Thoracic aorta (tissue), 2 donors: Measurements from ENCODE around the gene PLEKHA4. TPM values are rescaled to one million over a fixed set of nuclear protein-coding genes. Genes with fewer than 3 reads are reported as not detected.
A peak's percentile ranks its signal among the peaks of the same experiment; 100 is the strongest.
"Not testable (repeated sequence)": the region's sequence is repeated elsewhere in the genome, so short reads cannot be mapped to it uniquely, and the experiment has no call there.

Source experiments
- ATAC-seq: fragments of 150-250 bp; one replicate; pipeline ENCODE4 v1.8.0; 2017; ENCODE audit warnings: low read depth; ENCODE audit not compliant: insufficient number of reproducible peaks, low FRiP score
- DNase-seq: peaks from one replicate; pipeline ENCODE4 v3.0.0-alpha.2; 2020; ENCODE audit warnings: low spot score
- H3K27ac ChIP-seq, 2 donors: fragments of 200-600 bp; sonication (generic); 1 replicate in 1 of 2; 2 replicates in 1 of 2; pipeline ENCODE4 v1.5.1; 2016; ENCODE audit warnings: mild to moderate bottlenecking in 2 of 2, moderate library complexity in 2 of 2
- H3K27me3 ChIP-seq: fragments of 200-600 bp; sonication (generic); replicated peaks from 2 replicates; pipeline ENCODE4 v1.6.0; 2016; ENCODE audit warnings: mild to moderate bottlenecking; ENCODE audit not compliant: insufficient read depth
- H3K36me3 ChIP-seq: fragments of 200-600 bp; sonication (generic); one replicate; pipeline ENCODE4 v1.5.1; 2016
- H3K4me1 ChIP-seq, 2 donors: fragments of 200-600 bp; sonication (generic); 1 replicate in 1 of 2; 2 replicates in 1 of 2; pipeline versions ENCODE4 v1.5.1 to v1.6.0; 2016; ENCODE audit warnings: low read depth in 2 of 2, mild to moderate bottlenecking in 1 of 2; ENCODE audit not compliant: control insufficient read depth in 1 of 2
- H3K4me3 ChIP-seq: fragments of 200-600 bp; sonication (generic); 2 replicates; pipeline ENCODE4 v1.5.1; 2016; ENCODE audit warnings: mild to moderate bottlenecking
- H3K9me3 ChIP-seq: fragments of 200-600 bp; sonication (generic); 2 replicates; pipeline ENCODE4 v1.5.1; 2016
- total RNA-seq, 2 donors: library from RNA; depleted of rRNA; stranded (reverse); fragments of >200 nt; gene quantifications; one replicate each; pipeline versions ENCODE4 v1.1.0 to v1.2.3, GENCODE V29; 2016
- TF ChIP-seq, protein P1 (sequence below): fragments of 200-600 bp; sonication (generic); IDR thresholded peaks from one replicate; pipeline ENCODE4 v1.5.1; 2019; ENCODE audit warnings: antibody characterized with exemption

The PLEKHA4 gene
- total RNA-seq, 2 donors from 2014 or later: 45.1 to 45.2 TPM

DNA sequence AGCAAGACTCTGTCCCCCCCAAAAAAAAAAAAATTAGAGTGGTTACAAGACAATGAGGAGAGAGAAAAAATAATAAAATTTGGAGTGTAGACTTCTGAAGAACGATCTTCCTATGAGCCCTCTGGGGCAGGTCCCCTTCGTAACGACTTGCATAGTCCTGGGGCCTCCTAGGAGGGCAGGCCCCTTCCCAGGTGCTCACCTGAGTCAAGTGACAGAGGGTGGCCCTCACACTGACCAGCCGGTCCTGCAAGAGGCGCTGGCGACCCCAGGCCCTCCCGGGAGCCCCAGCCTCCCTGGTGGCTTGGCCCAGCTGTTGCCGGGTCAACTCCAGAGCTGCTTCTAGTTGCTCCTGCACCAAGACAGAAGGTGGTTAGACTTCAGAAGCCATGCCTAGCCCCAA is 14.9 kb downstream of the PLEKHA4 start:
- peaks cover 4% of the 10 kb centered on the region for H3K36me3 ChIP-seq
- DNase-seq: no peak
- no peak overlapping the region for H3K27ac ChIP-seq
- no peak overlapping the region for H3K4me3 ChIP-seq
- H3K27me3 ChIP-seq: no peaks in the 10 kb centered on the region
- TF ChIP-seq, protein P1, sequence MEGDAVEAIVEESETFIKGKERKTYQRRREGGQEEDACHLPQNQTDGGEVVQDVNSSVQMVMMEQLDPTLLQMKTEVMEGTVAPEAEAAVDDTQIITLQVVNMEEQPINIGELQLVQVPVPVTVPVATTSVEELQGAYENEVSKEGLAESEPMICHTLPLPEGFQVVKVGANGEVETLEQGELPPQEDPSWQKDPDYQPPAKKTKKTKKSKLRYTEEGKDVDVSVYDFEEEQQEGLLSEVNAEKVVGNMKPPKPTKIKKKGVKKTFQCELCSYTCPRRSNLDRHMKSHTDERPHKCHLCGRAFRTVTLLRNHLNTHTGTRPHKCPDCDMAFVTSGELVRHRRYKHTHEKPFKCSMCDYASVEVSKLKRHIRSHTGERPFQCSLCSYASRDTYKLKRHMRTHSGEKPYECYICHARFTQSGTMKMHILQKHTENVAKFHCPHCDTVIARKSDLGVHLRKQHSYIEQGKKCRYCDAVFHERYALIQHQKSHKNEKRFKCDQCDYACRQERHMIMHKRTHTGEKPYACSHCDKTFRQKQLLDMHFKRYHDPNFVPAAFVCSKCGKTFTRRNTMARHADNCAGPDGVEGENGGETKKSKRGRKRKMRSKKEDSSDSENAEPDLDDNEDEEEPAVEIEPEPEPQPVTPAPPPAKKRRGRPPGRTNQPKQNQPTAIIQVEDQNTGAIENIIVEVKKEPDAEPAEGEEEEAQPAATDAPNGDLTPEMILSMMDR: no peak
- ATAC-seq: no peak
- no peaks in the 10 kb centered on the region for H3K4me1 ChIP-seq
- H3K9me3 ChIP-seq: no peaks in the 10 kb centered on the region

DNA sequence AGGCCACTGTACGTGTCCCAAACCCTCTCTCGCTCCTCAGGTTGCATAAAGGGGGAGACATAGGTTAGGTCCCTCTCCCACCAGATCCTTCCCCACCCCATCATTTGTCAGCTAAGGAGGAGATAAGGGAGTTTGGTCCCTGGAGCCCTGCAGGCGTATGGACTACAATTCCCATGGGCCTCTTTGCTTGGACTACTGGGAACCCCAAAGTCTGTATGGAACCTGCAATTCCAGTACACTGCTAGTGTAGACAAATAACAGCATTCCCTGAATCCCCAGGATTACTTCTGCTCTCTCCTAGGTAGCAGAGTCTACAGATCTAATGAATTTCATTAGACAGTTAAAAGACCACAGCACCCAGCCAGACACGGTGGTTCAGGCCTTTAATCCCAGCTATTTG is 16.1 kb downstream of the PLEKHA4 start:
- Histone ChIP-seq H3K9me3 (no peaks in the 10 kb centered on the region), H3K4me1 (no peaks in the 10 kb centered on the region), H3K4me3 (no peak overlapping the region), H3K27me3 (no peaks in the 10 kb centered on the region), H3K27ac (no peak overlapping the region), H3K36me3 (peaks cover 9% of the 10 kb centered on the region)
- DNase-seq (no peak), ATAC-seq (no peak)
- TF ChIP-seq, protein P1: no peak

DNA sequence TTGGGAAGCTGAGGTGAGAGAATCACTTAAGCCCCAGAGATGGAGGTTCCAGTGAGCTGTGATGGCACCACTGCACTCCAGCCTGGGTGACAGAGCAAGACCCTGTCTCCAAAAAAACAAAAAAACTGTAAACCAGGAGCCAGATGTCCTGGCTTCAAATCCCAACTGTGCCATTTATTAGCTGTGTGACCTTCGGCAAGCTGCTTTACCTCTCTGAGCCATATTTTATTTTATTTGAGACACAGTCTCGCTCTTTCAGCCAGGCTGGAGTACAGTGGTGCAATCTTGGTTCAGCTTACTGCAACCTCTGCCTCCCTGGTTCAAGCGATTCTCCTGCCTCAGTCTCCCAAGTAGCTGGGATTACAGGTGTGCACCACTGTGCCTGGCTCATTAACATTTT is 21.8 kb downstream of the PLEKHA4 start:
- not testable (repeated sequence) for DNase-seq, H3K4me1 ChIP-seq, ATAC-seq, H3K4me3 ChIP-seq, H3K27me3 ChIP-seq, H3K9me3 ChIP-seq, H3K27ac ChIP-seq
- H3K36me3 ChIP-seq: peaks cover 23% of the 10 kb centered on the region

DNA sequence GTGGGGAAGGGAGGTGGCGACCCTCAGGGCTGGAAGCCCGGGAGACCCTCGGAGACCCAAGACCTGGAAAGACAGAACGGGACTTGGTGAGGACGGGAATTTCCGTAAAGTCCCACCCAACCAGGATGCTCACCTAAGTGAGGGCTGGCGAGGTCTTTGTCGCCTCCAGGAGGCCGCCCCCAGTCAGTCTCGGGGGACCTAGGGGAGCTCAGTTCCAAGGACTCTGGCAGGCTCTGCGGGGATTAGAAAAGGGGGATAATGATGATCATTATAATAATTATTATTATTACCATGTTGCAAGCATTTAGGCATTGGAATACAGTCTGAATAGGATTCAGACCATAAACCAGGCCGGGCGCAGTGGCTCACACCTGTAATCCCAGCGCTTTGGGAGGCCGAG is 23.0 kb downstream of the PLEKHA4 start:
- TF ChIP-seq, protein P1: no peak
- Histone ChIP-seq H3K4me1 (no peaks in the 10 kb centered on the region), H3K4me3 (no peak overlapping the region), H3K36me3 (peaks cover 23% of the 10 kb centered on the region), H3K27me3 (no peaks in the 10 kb centered on the region), H3K9me3 (no peaks in the 10 kb centered on the region), H3K27ac (no peak overlapping the region)
- ATAC-seq (no peak), DNase-seq (no peak)

DNA sequence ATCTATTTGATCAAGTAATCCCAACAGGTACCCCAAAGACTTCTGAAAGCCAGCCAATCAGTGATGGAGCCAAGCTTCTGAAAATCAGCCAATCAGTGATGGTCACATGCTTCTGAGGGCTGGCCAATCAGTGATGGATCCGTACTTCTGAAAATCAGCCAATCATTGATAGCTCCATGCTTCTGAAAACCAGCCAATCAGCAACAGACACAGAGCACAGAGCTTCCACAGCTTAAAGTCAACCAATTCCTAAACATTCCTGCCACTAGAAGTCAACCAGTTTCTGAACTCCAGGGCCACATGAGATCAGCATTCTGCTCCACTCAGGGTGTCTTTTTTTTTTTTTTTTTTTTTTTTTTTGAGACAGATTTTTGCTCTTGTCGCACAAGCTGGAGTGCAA is 23.9 kb downstream of the PLEKHA4 start:
- no peak for ATAC-seq
- Histone ChIP-seq H3K27me3 (no peaks in the 10 kb centered on the region), H3K27ac (no peak overlapping the region), H3K9me3 (no peaks in the 10 kb centered on the region), H3K36me3 (peaks cover 23% of the 10 kb centered on the region), H3K4me3 (no peak overlapping the region), H3K4me1 (no peaks in the 10 kb centered on the region)
- TF ChIP-seq, protein P1: no peak
- no peak for DNase-seq

DNA sequence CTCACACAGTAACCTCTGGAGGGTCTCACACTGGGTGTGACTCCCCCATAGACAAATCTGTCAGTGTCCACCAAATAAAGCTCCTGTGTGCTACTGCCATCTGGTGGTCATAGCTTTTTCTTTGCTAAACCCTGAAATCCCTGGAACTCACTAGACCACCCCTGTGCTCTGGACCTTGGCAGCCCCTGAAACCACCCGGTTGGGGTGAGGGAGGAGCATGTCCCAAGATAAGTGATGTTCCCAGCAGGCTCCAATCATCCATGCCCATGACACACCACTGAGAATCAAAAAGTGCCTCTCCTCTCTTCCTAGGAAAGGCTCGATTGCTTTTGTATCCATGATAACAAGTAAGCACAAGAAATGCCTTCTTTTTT is 25.6 kb downstream of the PLEKHA4 start:
- DNase-seq (no peak), ATAC-seq (peak; percentile 7)
- Histone ChIP-seq H3K27ac (no peak overlapping the region), H3K36me3 (peaks cover 21% of the 10 kb centered on the region), H3K27me3 (no peaks in the 10 kb centered on the region), H3K9me3 (no peaks in the 10 kb centered on the region), H3K4me1 (no peaks in the 10 kb centered on the region), H3K4me3 (no peak overlapping the region)
- TF ChIP-seq, protein P1: peak; percentile 80
